Hematopoietic multipotent progenitor cell treated with erythropoietin and hydrocortisone succinate and interleukin-3 and kit ligand, for 8 days (in vitro differentiated cells): ENCODE measurements around the gene PCDHGC3.
"Not testable (repeated sequence)": the region's sequence is repeated elsewhere in the genome, so short reads cannot be mapped to it uniquely, and the experiment has no call there.

Experiments used
- DNase-seq: peaks from one replicate; pipeline ENCODE4 v3.0.0-alpha.2; 2015

PCDHGC3 gene

GRCh38 chr5:141475625-141476131 is at the start of gene PCDHGC3:
Gene PCDHGC3, plus strand, starts transcription at chr5:141475966. Its CDS starts 151 bp downstream, at chr5:141476117.
- DNase-seq: peak; percentile 7

GRCh38 chr5:141427783-141428426 is 47.9 kb upstream of the PCDHGC3 start:
- DNase-seq: no peak

- peak; percentile 66 for DNase-seq
Measured at GRCh38 chr5:141430332-141431113, 45.2 kb upstream of the PCDHGC3 start, which contains the start of gene PCDHGA12. Gene PCDHGA12, plus strand, starts transcription at chr5:141430507. Its CDS starts 253 bp downstream, at chr5:141430760.

- no peak for DNase-seq
Measured at GRCh38 chr5:141431286-141431685, 44.5 kb upstream of the PCDHGC3 start.

GRCh38 chr5:141432308-141432707 is 43.5 kb upstream of the PCDHGC3 start:
- not testable (repeated sequence) for DNase-seq

GRCh38 chr5:141432726-141433125 is 43.0 kb upstream of the PCDHGC3 start:
- DNase-seq: not testable (repeated sequence)

- no peak for DNase-seq
Measured at GRCh38 chr5:141434006-141434405, 41.8 kb upstream of the PCDHGC3 start.

GRCh38 chr5:141437221-141437620 is 38.5 kb upstream of the PCDHGC3 start:
- no peak for DNase-seq

GRCh38 chr5:141439411-141440141 is 36.2 kb upstream of the PCDHGC3 start:
- no peak for DNase-seq

GRCh38 chr5:141440341-141440740 is 35.4 kb upstream of the PCDHGC3 start:
- DNase-seq: no peak

GRCh38 chr5:141441571-141442170 is 34.1 kb upstream of the PCDHGC3 start:
- no peak for DNase-seq

GRCh38 chr5:141465351-141465750 is 10.4 kb upstream of the PCDHGC3 start:
- no peak for DNase-seq

- no peak for DNase-seq
Measured at GRCh38 chr5:141476132-141476911, 556 bp downstream of the PCDHGC3 start.

- no peak for DNase-seq
Measured at GRCh38 chr5:141477044-141477575, 1.3 kb downstream of the PCDHGC3 start.

- no peak for DNase-seq
Measured at GRCh38 chr5:141477815-141478214, 2.0 kb downstream of the PCDHGC3 start.

GRCh38 chr5:141478321-141478945 is 2.7 kb downstream of the PCDHGC3 start:
- DNase-seq: no peak

- no peak for DNase-seq
Measured at GRCh38 chr5:141479776-141480175, 4.0 kb downstream of the PCDHGC3 start.

GRCh38 chr5:141483902-141484301 is 8.1 kb downstream of the PCDHGC3 start:
- no peak for DNase-seq

GRCh38 chr5:141484310-141484640 is 8.5 kb downstream of the PCDHGC3 start:
- DNase-seq: no peak

GRCh38 chr5:141484641-141485311 is 9.0 kb downstream of the PCDHGC3 start, which contains the start of gene PCDHGC4:
Gene PCDHGC4, plus strand, starts transcription at chr5:141485030. Its CDS starts 144 bp downstream, at chr5:141485174.
- DNase-seq: no peak
